Neural cell (in vitro differentiated cells): ENCODE results near the gene RPS8.
"Not testable (repeated sequence)": the region's sequence is repeated elsewhere in the genome, so short reads cannot be mapped to it uniquely, and the experiment has no call there.

ENCODE experiments used
- CTCF ChIP-seq: fragments of 450-650 bp; IDR thresholded peaks from 2 replicates; pipeline ENCODE4 v1.5.1; 2014; ENCODE audit warnings: antibody characterized with exemption, mild to moderate bottlenecking, moderate library complexity; ENCODE audit not compliant: poor library complexity, severe bottlenecking
- POLR2AphosphoS5 ChIP-seq: IDR thresholded peaks from 2 replicates; pipeline ENCODE4 v1.6.1; 2012

DNA sequence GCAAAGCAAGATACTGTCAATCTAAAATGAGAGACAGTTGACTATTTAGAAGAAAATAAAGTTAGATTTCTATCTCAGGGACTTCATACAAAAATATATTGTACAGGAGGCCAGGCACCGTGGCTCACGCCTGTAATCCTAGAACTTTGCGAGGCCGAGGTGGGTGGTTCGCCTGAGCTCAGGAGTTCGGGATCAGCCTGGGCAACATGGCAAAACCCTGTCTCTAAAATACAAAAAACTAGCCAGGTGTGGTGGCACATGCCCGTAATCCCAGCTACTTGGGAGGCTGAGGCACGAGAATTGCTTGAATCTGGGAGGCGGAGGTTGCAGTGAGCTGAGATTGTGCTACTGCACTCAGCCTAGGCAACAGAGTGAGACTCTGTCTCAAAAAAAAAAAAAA, 40.6 kb downstream of the RPS8 start:
- not testable (repeated sequence) for TF ChIP-seq POLR2AphosphoS5, CTCF
